Lower leg skin (tissue), 4 donors: ENCODE results near the gene DLK2. TPM values are rescaled to one million over a fixed set of nuclear protein-coding genes. Genes with fewer than 3 reads are reported as not detected.
A peak's percentile ranks its signal among the peaks of the same experiment; 100 is the strongest.

ENCODE experiments used
- DNase-seq, 2 donors: peaks; one replicate each; pipeline ENCODE4 v3.0.0-alpha.2; 2019; ENCODE audit warnings: low spot score in 2 of 2
- H3K4me3 ChIP-seq: fragments of 200-600 bp; sonication (generic); 2 replicates; pipeline ENCODE4 v1.5.1; 2017; ENCODE audit warnings: mild to moderate bottlenecking, low read depth; ENCODE audit not compliant: poor library complexity, severe bottlenecking
- CTCF ChIP-seq, 3 donors: fragments of 450-650 bp; IDR thresholded peaks; one replicate each; pipeline ENCODE4 v1.5.1; 2016; ENCODE audit warnings: antibody characterized with exemption in 3 of 3, mild to moderate bottlenecking in 3 of 3, moderate library complexity in 2 of 3
- POLR2A ChIP-seq, 2 donors: fragments of 450-650 bp; IDR thresholded peaks; one replicate each; pipeline ENCODE4 v1.6.1; 2016 to 2017; ENCODE audit warnings: antibody characterized with exemption in 2 of 2, mild to moderate bottlenecking in 1 of 2, moderate library complexity in 1 of 2
- WGBS, 2 donors: methylation state at CpG; one replicate each; pipeline ENCODE4 v1.1.5; 2018; 5-methylcytosine and 5-hydroxymethylcytosine counted together
- intact Hi-C: fragments of 100-400 bp; cut with DNase I; formaldehyde crosslinking; loops from one replicate; pipeline ENCODE4 v1.15.0; 2023; ENCODE audit warnings: low total_unique reads
- total RNA-seq, 4 donors: library from RNA; depleted of rRNA; stranded (reverse); fragments of >200 nt; gene quantifications; one replicate each; pipeline ENCODE4 v1.1.0, GENCODE V29; 2016

DLK2 gene
- total RNA-seq, 4 donors from 2014 or later = 29.3 to 55.0 (median 39.4) TPM

GRCh38 chr6:43493833-43494232, 38.5 kb upstream of the DLK2 start:
- intact Hi-C loops = no loop called here
- 48 to 59% methylated on average over 7 of the region's 7 CpGs for WGBS, 2 donors
- no peak for DNase-seq
- H3K4me3 ChIP-seq = no peak overlapping the region
- no peak for TF ChIP-seq CTCF (IDR thresholded peaks at IDR 0.05)
- TF ChIP-seq POLR2A (IDR thresholded peaks at IDR 0.05) = no peak

GRCh38 chr6:43493230-43493629, 37.9 kb upstream of the DLK2 start:
- TF ChIP-seq POLR2A (IDR thresholded peaks at IDR 0.05) = no peak
- no peak for TF ChIP-seq CTCF (IDR thresholded peaks at IDR 0.05)
- no peak for DNase-seq
- 67 to 69% methylated on average over 2 of the region's 2 CpGs for WGBS, 2 donors
- H3K4me3 ChIP-seq = no peak overlapping the region
- intact Hi-C loops = no loop called here

- WGBS, 2 donors = 50 to 53% methylated on average over 2 to 3 of the region's 3 CpGs
- no peak overlapping the region for H3K4me3 ChIP-seq
- TF ChIP-seq CTCF (IDR thresholded peaks at IDR 0.05) (no peak), POLR2A (IDR thresholded peaks at IDR 0.05) (no peak)
- intact Hi-C loops = no loop called here
- DNase-seq = no peak
These were observed 37.3 kb upstream of the DLK2 start for GRCh38 chr6:43492673-43493072.

- TF ChIP-seq CTCF (IDR thresholded peaks at IDR 0.05) = no peak
- TF ChIP-seq POLR2A (IDR thresholded peaks at IDR 0.05) = no peak
- WGBS, 2 donors = 13 to 20% methylated on average over 9 to 10 of the region's 10 CpGs
- H3K4me3 ChIP-seq = no peak overlapping the region
- peak; percentile 79 to 95 for DNase-seq
- intact Hi-C loops = no loop called here
These were observed 36.7 kb upstream of the DLK2 start for GRCh38 chr6:43491750-43492661.

- DNase-seq = no peak
- intact Hi-C loops = no loop called here
These were observed 35.2 kb upstream of the DLK2 start for GRCh38 chr6:43490523-43490939.

More at GRCh38 chr6:43490523-43490939, 35.2 kb upstream of the DLK2 start:
- 50 to 51% methylated on average over 6 of the region's 6 CpGs for WGBS, 2 donors
- no peak overlapping the region for H3K4me3 ChIP-seq
- TF ChIP-seq CTCF (IDR thresholded peaks at IDR 0.05) = no peak
- no peak for TF ChIP-seq POLR2A (IDR thresholded peaks at IDR 0.05)
